Heart right ventricle (tissue), 16 donors: ENCODE measurements around the gene GHITM. TPM values are rescaled to one million over a fixed set of nuclear protein-coding genes. Genes with fewer than 3 reads are reported as not detected.
"Not testable (repeated sequence)": the region's sequence is repeated elsewhere in the genome, so short reads cannot be mapped to it uniquely, and the experiment has no call there.

Source experiments
- ATAC-seq, 8 donors: fragments of 200-7000 bp; cut with Tn5 transposase; one replicate each; pipeline ENCODE4 v1.9.1; 2020; ENCODE audit warnings: mild to moderate bottlenecking in 8 of 8, moderate library complexity in 8 of 8, moderate number of reproducible peaks in 1 of 8
- DNase-seq, 2 donors: peaks; one replicate each; pipeline ENCODE4 v3.0.0-alpha.2; 2020
- H3K27ac ChIP-seq, 10 donors: fragments of 200-600 bp; sonication (generic) in 2 of 10; one replicate each; pipeline versions ENCODE4 v1.5.0 to v1.8.0; 2020 to 2022; ENCODE audit warnings: mild to moderate bottlenecking in 3 of 10
- H3K27me3 ChIP-seq, 7 donors: fragments of 200-600 bp; one replicate each; pipeline ENCODE4 v1.8.0; 2021 to 2022; ENCODE audit warnings: mild to moderate bottlenecking in 2 of 7
- H3K36me3 ChIP-seq, 9 donors: fragments of 200-600 bp; sonication (generic) in 1 of 9; one replicate each; pipeline versions ENCODE4 v1.5.0 to v1.8.0; 2020 to 2022; ENCODE audit warnings: mild to moderate bottlenecking in 2 of 9
- H3K4me1 ChIP-seq, 9 donors: fragments of 200-600 bp; sonication (generic) in 1 of 9; one replicate each; pipeline versions ENCODE4 v1.5.0 to v1.8.0; 2020 to 2022; ENCODE audit warnings: mild to moderate bottlenecking in 4 of 9
- H3K4me3 ChIP-seq, 10 donors: fragments of 200-600 bp; sonication (generic) in 2 of 10; one replicate each; pipeline versions ENCODE4 v1.5.0 to v1.8.0; 2020 to 2022; ENCODE audit warnings: mild to moderate bottlenecking in 7 of 10, moderate library complexity in 2 of 10
- H3K9me3 ChIP-seq, 11 donors: fragments of 200-600 bp in 10 of 11; sonication (generic) in 2 of 11; one replicate each; pipeline versions ENCODE4 v1.5.0 to v1.8.0; 2013 to 2022; ENCODE audit warnings: mild to moderate bottlenecking in 2 of 11, control low read depth in 1 of 11, moderate library complexity in 1 of 11
- WGBS, 2 donors: extraction: QIAGEN DNeasy Blood & Tissue Kit; methylation state at CpG; one replicate each; pipeline ENCODE4 v1.1.7; 2013; ENCODE audit warnings: inconsistent platforms in 1 of 2; 5-methylcytosine and 5-hydroxymethylcytosine counted together
- intact Hi-C, 10 donors: fragments of 100-400 bp; cut with DNase I; formaldehyde crosslinking; loops; one replicate each; pipeline versions ENCODE4 v1.11.1 to v1.14.2; 2022
- polyA plus RNA-seq, 2 donors: library from polyadenylated mRNA; stranded (reverse); fragments of 200-250 nt; gene quantifications; one replicate each; pipeline ENCODE4 v1.2.3, GENCODE V29; 2013
- total RNA-seq, 10 donors: library from RNA; stranded (reverse); fragmentation: NEBNext Ultra II Directional in 3 of 10; extraction: Animal tissue kit (Norgen Biotek cat#: 25700) in 3 of 10; gene quantifications; one replicate each; pipeline versions ENCODE4 v1.2.1 to v1.2.4, GENCODE V29; 2021 to 2023
- TF ChIP-seq, protein P1 (sequence below), 9 donors: fragments of 200-600 bp; sonication (generic) in 2 of 9; IDR thresholded peaks; one replicate each; pipeline versions ENCODE4 v1.5.0 to v1.8.0; 2021 to 2022; ENCODE audit warnings: antibody characterized with exemption in 9 of 9, mild to moderate bottlenecking in 5 of 9, moderate library complexity in 1 of 9
- donor health status: Arrhythmogenic right ventricular cardiomyopathy.
- donor health status: ischemic (EF 13 %, LVEDD 7.1; RV severe dilation, severe dysfunction).
- donor health status: healthy with polysubstance abuse.
- donor health status: DM: no; HTN: yes; CAD: no.
- donor health status: DM: no; HTN: no; CAD: no.
- donor health status: ischemic (EF 25% LVEDD 6.9; RV normal size, moderate dysfunction).
- donor health status: ischemic (EF 25% LVEDD 5.7; RV mildly dilated, moderate dysfunction).
- donor health status: healthy.
- donor health status: DM: yes; HTN: yes; CAD: no.
- donor health status: Ischemic cardiomyopathy.
- donor health status: ischemic (EF 35%, LVEDD 5.7; RV mildly dilated, moderate dysfunction).
- donor health status: nonischemic (EF 11% LVEDD 7.7; RV severe dilation, severe dysfunction).
- donor health status: DM: yes; HTN: yes; CAD: no.
- donor health status: PGD.
- donor health status: ischemic (EF 29% LVEDD 5.4; RV normal size, mild dysfunction).
- donor health status: nonischemic (EF 23%, LVEDD 6.1; RV moderate dilation, normal function).

GHITM gene
- total and polyA plus RNA-seq, 12 donors: 123 to 552 (median 427) TPM

GRCh38 chr10:84123362-84123761, 15.9 kb upstream of the GHITM start:
- ATAC-seq (no peak), DNase-seq (no peak)
- no peak overlapping the region for H3K4me3 ChIP-seq
- peaks cover 0 to 11% (median 0%) of the 10 kb centered on the region in 7 donors for H3K27me3 ChIP-seq
- TF ChIP-seq, protein P1, sequence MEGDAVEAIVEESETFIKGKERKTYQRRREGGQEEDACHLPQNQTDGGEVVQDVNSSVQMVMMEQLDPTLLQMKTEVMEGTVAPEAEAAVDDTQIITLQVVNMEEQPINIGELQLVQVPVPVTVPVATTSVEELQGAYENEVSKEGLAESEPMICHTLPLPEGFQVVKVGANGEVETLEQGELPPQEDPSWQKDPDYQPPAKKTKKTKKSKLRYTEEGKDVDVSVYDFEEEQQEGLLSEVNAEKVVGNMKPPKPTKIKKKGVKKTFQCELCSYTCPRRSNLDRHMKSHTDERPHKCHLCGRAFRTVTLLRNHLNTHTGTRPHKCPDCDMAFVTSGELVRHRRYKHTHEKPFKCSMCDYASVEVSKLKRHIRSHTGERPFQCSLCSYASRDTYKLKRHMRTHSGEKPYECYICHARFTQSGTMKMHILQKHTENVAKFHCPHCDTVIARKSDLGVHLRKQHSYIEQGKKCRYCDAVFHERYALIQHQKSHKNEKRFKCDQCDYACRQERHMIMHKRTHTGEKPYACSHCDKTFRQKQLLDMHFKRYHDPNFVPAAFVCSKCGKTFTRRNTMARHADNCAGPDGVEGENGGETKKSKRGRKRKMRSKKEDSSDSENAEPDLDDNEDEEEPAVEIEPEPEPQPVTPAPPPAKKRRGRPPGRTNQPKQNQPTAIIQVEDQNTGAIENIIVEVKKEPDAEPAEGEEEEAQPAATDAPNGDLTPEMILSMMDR (IDR thresholded peaks at IDR 0.05): no peak
- H3K9me3 ChIP-seq: peaks cover 0 to 31% (median 9%) of the 10 kb centered on the region in 11 donors
- WGBS, 2 donors: 90 to 93% methylated on average over 1 of the region's 1 CpG
- H3K27ac ChIP-seq: no peak overlapping the region
- intact Hi-C loops: no loop called here
- H3K36me3 ChIP-seq: no peaks in the 10 kb centered on the region
- H3K4me1 ChIP-seq: no peaks in the 10 kb centered on the region

DNA sequence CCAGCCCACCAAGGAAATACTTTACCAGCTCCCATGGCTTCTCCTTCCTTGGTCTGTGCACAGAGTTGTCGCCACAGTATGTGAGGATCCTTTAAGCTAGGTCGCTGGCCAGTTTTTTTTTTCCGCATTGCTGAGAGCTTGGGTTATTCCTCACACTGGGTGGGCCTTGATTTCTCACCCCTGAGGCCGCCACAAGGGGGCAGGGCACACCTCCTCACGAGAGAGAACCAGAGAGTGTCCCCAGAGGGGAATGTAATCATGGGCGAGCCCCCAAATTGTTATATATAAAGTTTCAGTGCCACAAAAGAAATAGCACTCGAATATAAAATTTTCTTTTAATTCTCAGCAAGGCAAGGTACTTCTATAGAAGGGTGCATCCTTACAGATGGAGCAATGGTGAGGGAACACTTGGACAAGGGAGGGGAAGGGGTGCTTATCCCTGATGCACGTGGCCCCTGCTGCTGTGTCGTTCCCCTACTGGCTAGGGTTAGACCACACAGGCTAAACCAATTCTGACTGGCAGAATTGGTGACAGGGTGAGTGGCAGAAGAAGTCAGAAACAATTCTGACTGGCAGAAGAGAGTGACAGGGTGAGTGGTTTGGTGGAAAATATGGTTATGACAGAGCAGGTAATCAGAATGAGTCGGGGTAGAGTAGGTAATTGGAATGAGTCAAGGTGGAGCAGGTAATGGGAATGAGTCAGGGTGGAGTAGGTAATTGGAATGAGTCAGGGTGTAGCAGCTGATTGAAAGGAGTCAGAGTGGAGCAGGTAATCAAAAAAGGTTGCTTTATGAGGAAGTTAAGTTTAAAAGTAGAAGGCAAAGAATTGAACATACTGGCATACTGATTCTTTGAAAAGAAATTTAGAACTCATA, 13.2 kb upstream of the GHITM start:
- H3K4me3 ChIP-seq, intact Hi-C loops, H3K27ac ChIP-seq, H3K4me1 ChIP-seq, ATAC-seq, H3K36me3 ChIP-seq, DNase-seq: not testable (repeated sequence)
- 79% methylated on average over 10 of the region's 10 CpGs for whole genome bisulfite sequencing, 2 donors
- peaks cover 0 to 20% (median 10%) of the 10 kb centered on the region in 7 donors for H3K27me3 ChIP-seq
- H3K9me3 ChIP-seq: peaks cover 0 to 31% (median 9%) of the 10 kb centered on the region in 11 donors

DNA sequence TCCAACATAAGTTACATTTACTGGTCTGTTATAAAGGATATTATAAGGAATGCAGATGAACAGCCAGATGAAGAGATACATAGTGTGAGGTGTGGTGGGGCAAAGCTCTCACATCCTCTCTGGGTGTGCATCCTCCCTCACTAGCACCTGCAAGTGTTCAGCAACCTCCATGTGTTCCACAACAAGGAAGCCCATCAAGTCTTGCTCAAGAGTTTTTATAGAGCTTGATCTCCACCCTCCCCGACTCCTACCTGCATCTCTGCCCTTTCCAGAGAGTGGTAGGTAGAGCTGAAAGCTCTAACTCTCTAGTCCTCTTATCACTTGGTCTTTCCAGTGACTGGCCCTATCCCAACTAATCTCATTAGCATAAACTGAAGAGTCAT, 12.5 kb upstream of the GHITM start:
- Histone ChIP-seq H3K27ac (no peak overlapping the region), H3K4me3 (no peak overlapping the region), H3K4me1 (no peaks in the 10 kb centered on the region), H3K36me3 (no peaks in the 10 kb centered on the region), H3K9me3 (peaks cover 0 to 31% (median 9%) of the 10 kb centered on the region in 11 donors), H3K27me3 (peaks cover 0 to 20% (median 10%) of the 10 kb centered on the region in 7 donors)
- DNase-seq (no peak), ATAC-seq (no peak)
- 60 to 81% methylated on average over 1 of the region's 1 CpG for WGBS, 2 donors
- TF ChIP-seq, protein P1 (IDR thresholded peaks at IDR 0.05): no peak
- intact Hi-C loops: no loop called here

DNA sequence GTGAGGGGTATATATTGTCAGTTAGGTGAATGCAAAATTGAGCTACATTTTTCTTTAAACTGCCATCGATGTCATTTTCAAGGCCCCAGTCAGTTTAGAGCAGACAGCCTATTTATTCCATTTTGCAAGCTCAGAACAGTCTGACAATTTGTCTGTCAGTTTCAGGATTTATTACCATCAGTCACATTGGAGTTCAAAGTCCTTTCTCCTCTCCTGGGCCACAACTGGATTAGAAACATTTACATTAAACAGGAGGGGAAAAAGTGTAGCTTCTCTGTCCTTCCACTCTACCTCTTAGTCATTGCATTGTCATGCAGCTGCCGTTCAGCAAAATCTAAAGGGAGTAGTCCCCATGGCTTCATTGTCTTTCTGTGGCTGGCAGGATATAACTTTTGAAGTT, 3.5 kb upstream of the GHITM start:
- Histone ChIP-seq H3K4me3 (no peak overlapping the region), H3K27me3 (peaks cover 0 to 7% (median 0%) of the 10 kb centered on the region in 7 donors), H3K4me1 (peaks cover 0 to 12% (median 9%) of the 10 kb centered on the region in 9 donors), H3K27ac (no peak overlapping the region), H3K36me3 (no peaks in the 10 kb centered on the region), H3K9me3 (no peaks in the 10 kb centered on the region)
- ATAC-seq (no peak), DNase-seq (no peak)
- 70 to 73% methylated on average over 2 of the region's 2 CpGs for WGBS, 2 donors
- TF ChIP-seq, protein P1 (IDR thresholded peaks at IDR 0.05): no peak
- intact Hi-C loops: loop anchor here in 1 of 10 donors (10.0 kb wide), 1 partner anchor 199 kb away; no protein-coding TSS in a partner anchor

- 88 to 94% methylated on average over 2 of the region's 2 CpGs for WGBS, 2 donors
- Histone ChIP-seq H3K27ac (no peak overlapping the region), H3K4me3 (no peak overlapping the region), H3K36me3 (peaks cover 0 to 18% (median 6%) of the 10 kb centered on the region in 9 donors), H3K4me1 (peaks cover 0 to 29% (median 21%) of the 10 kb centered on the region in 9 donors), H3K9me3 (no peaks in the 10 kb centered on the region), H3K27me3 (peaks cover 0 to 2% (median 0%) of the 10 kb centered on the region in 7 donors)
- DNase-seq: no peak
- no peak for ATAC-seq
- intact Hi-C loops: loop anchor here in 1 of 10 donors (10.0 kb wide), 1 partner anchor 197 kb away; no protein-coding TSS in a partner anchor
- TF ChIP-seq, protein P1 (IDR thresholded peaks at IDR 0.05): no peak
Measured at GRCh38 chr10:84137811-84138210, 1.5 kb upstream of the GHITM start.
